Epithelial cell of proximal tubule (primary cell): Measurements from ENCODE around the gene POLR3E. TPM values are rescaled to one million over a fixed set of nuclear protein-coding genes. Genes with fewer than 3 reads are reported as not detected.

ENCODE experiments used
- DNase-seq: peaks from one replicate; pipeline ENCODE4 v3.0.0-alpha.2; 2011; ENCODE audit warnings: low read depth
- H3K4me3 ChIP-seq: 2 replicates; pipeline ENCODE4 v1.5.1; 2011; ENCODE audit warnings: low read depth, mild to moderate bottlenecking, low read length
- CTCF ChIP-seq: conservative IDR thresholded peaks from 2 replicates; pipeline ENCODE4 v1.5.1; 2012; ENCODE audit warnings: low read depth, mild to moderate bottlenecking, low read length
- total RNA-seq: library from RNA; depleted of rRNA; stranded (reverse); fragments of >200 nt; gene quantifications from 2 replicates; pipeline ENCODE4 v1.2.3, GENCODE V29; 2015

The POLR3E gene
- total RNA-seq, 1 donor from 2014 or later, result 31.2 TPM

- no peak for TF ChIP-seq CTCF
- DNase-seq, result no peak
- H3K4me3 ChIP-seq, result no peak overlapping the region
Measured at GRCh38 chr16:22260490-22260889, 36.7 kb upstream of the POLR3E start.

- TF ChIP-seq CTCF, result no peak
- DNase-seq, result no peak
- H3K4me3 ChIP-seq, result no peak overlapping the region
Measured at GRCh38 chr16:22262460-22262859, 34.7 kb upstream of the POLR3E start.

DNA sequence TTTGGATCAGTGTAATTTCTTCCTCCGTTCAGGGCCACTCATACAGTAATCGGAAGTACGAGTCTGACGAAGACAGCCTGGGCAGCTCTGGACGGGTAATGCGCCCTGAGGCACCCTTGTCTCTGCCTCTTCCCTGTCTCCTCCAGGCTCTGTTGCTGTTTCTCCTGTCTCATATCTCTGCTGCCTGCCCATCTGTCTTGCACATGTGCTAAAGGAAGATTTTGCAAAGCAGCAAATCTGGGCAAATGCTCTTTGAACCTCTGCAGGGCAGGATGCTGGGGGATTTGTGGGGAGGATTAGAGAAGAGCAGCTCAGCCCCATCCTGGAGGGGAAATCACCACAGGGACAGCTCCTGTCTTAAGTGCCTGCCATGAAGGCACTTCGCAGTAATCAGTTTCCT is 32.4 kb upstream of the POLR3E start:
- H3K4me3 ChIP-seq, result no peak overlapping the region

GRCh38 chr16:22265351-22265750 is 31.9 kb upstream of the POLR3E start:
- DNase-seq, result no peak
- no peak for TF ChIP-seq CTCF
- no peak overlapping the region for H3K4me3 ChIP-seq

More for the DNA sequence above, 32.4 kb upstream of the POLR3E start:
- DNase-seq, result no peak
- no peak for TF ChIP-seq CTCF

DNA sequence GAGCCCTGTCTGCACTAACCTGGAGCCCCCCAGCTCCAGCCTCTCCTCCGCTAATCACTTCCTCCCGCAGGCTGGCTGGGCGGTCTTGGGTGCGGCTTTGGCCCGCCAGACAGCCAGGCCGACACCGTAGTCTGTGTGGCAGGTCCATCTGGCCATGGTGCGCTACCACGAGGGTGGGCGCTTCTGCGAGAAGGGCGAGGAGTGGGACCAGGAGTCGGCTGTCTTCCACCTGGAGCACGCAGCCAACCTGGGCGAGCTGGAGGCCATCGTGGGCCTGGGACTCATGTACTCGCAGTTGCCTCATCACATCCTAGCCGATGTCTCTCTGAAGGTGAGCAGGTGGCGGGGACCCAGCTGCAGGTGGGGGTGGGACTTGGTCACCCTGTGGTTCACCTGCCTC is 30.7 kb upstream of the POLR3E start:
- DNase-seq, result no peak
- TF ChIP-seq CTCF, result no peak
- H3K4me3 ChIP-seq, result no peak overlapping the region

DNA sequence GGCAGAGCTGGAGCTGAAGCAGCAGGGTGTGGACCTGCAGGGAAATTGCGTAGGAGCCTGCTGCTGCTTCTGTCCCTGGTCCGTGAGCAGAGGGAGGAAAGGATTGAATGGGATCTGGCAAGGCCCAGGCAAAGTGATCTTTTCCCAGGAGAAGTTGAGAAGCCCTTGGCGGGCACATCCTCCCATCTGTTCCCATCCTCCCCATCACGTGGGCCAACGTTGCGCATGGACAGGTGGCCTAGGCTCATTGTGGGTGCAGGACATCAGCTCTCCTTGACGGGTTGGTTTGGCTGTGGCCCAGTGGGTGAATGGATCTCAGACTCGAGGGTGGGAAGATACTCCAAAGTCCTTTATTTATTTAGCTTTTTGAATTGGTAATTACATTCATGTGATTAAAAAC is 29.4 kb upstream of the POLR3E start:
- H3K4me3 ChIP-seq, result no peak overlapping the region
- no peak for TF ChIP-seq CTCF
- no peak for DNase-seq

- no peak for TF ChIP-seq CTCF
- no peak for DNase-seq
Measured at GRCh38 chr16:22270525-22270924, 26.7 kb upstream of the POLR3E start.

More at GRCh38 chr16:22270525-22270924, 26.7 kb upstream of the POLR3E start:
- no peak overlapping the region for H3K4me3 ChIP-seq
